GM18907 (cell line): Measurements from ENCODE around the gene EXPH5.

ENCODE experiments used
- ATAC-seq: cut with Tn5 transposase; IDR thresholded peaks from one replicate; pipeline ENCODE4 v1.9.1; 2021; ENCODE audit warnings: mild to moderate bottlenecking, moderate library complexity; ENCODE audit not compliant: unreplicated experiment

The EXPH5 gene

DNA sequence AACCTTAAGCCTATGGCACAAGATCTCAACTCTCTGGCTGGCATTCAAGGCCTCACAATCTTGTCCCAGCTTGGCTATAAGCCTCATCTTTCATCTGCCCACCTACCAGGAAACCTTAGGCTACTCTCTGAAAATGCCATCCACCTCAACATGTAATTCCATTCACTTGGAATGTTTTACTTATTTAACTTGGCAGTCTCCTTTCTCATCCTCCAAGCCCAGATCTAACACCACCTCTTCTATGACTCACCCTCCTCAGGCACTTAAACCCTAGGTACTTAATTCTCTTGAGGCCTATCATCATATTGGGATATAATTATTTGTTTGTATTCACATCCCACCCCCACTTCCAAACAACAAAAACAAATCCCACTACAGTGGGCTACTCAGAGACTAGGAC, 110.4 kb downstream of the EXPH5 start:
- ATAC-seq: no peak

DNA sequence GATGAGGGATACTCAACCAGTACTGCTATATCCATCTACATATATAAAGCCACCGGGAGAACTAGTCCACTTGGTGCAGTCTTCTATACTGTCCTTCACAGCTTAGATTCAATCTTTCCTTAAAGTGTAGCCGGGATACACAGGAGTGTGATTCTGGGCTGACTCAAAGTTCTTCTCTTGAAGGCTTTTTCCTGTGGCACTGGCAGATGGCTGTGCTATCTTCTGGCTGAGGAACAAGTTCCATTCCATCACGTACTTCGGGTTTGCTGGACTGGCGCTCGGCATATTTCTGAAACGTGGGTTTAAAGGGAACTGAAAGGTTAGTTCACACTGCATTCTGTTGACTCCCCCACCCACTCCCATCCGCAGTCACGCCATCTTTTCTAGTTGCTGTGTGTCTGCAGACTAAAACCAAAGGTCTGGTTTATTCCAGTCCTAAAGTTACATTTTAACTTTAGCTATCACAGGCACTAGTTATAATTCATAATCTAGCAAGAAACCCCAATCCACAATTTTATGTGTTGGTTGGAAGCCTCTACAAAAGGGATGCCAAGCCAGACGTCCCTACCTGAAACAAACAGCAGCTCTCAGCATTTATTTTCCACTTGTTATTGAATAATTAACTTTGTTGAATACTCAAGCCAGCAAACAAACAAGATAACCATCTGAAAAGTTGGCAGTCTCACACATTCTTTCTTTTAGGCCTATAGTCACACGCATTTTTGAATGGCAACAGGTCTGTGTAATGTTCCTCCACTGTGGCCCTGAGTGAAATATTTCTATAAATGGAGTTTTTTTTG, 118.7 kb downstream of the EXPH5 start:
- no peak for ATAC-seq

DNA sequence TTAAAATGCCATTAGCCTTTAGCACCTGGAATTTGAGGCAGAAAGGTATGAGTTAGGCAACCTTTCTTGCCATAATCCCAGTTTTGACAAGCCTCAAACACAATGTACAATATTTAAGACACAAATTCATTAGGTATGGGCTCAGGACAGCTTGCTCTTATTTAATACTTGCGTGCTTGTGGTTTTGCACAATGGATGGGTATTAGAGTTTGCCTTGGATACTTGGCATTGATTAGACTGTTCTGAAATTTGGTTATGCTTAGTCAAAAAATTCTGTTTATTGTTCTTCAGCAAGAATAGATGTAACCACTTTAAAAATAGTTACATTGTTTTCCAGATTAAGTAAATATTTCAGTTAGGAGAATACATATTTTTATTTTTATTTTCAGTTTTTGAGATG, 120.9 kb downstream of the EXPH5 start:
- ATAC-seq: no peak

DNA sequence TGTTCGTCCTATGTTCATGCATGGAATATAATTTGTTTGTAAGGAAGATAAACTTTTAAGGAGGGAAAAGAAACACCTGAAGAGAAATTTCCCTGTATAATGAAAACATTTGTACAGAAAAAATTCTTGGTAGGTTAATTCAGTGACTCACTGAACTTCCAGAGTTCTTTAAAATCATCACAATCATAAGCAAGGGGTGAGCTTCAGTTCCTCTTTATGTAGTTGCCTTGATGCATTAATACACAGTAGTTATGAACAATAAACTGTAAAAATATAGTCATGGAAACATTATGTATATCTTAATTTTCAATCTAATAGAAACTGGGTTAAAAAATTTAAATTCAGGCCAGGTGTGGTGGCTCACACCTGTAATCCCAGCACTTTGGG, 125.1 kb downstream of the EXPH5 start:
- ATAC-seq: no peak

DNA sequence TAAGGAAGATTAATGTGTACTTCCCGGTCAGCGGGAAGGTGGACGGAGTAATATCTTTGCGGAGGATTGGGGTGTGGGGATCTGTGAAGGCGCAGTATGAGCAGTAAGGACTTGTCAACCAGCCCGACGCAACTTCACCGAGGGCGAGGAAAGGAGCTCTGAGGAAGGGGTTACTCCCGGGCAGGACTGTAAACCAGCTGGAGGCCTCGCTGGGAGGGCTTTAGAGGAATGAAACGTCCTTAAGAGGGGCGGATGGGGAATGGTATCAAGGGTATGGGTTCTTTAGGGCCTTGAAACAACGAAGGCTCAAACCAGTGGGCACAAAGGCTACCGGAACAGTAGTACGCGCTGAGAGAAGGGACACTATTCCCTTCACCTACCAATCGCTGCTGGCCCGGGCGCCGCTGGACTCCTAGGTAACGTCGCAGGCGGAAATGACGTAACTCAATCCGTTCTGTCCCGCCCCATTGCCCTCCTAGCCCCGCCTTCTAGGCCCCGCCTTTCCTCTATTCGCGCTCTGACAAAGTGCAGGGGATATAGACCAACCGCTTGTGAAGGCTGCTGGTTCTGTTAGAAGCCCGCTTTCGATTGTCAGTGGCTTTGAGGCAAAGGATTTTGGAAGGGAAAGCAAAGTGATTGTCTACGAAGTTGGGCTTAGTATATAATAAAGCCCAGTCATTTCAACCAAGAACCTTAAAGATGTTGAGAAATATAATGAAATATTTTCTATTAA, 126.3 kb downstream of the EXPH5 start, which contains the start of gene C11orf65:
Gene C11orf65, minus strand, starts transcription at position 439 of the 733 bp plus-strand sequence. CDS start 5,970 bp downstream, outside the sequence.
- peak; percentile 99 for ATAC-seq

DNA sequence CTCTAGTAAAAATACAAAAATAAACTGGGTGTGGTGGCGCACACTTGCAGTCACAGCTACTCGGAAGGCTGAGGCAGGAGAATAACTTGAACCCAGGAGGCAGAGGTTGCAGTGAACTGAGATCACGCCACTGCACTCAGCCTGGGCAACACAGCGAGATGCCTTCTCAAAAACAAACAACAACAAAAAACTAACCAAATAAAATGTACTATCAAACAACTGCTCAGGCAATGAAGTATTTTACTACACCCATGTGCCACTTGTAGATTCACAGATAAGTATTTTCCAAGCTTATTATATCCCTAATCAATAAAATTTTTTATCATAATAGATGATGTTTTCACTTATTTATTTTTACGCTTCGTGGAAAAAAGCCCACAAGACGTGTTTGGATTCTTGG, 127.2 kb downstream of the EXPH5 start:
- no peak for ATAC-seq
